NCI-H128 (cell line): ENCODE results near the gene GOLIM4.
A peak's percentile ranks its signal among the peaks of the same experiment; 100 is the strongest.
"Not testable (repeated sequence)": the region's sequence is repeated elsewhere in the genome, so short reads cannot be mapped to it uniquely, and the experiment has no call there.

ENCODE experiments used
- DNase-seq: peaks from one replicate; lab custom pipeline; 2025; ENCODE audit not compliant: unreplicated experiment; lab: John Stamatoyannopoulos, UW

Gene GOLIM4

GRCh38 chr3:168048414-168049330 lies 47.1 kb downstream of the GOLIM4 start:
- DNase-seq, result no peak

DNA sequence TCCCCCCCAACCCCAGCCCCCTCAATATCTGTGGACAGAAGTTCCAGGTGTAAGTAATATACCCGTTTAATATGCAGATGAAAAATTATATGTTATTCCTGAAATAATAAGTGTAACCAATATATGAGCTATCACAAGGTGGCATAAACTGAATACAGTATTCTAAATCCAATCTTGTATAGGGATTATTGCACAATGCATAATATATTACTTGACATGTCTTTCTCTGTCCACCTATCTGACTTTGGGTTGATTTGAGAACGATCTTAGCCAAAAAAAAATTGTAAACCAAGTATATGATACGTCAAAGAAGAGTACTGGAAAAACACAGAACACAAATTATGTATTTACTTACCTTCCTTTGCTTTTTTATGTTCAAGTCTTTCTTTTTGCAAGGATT lies 47.8 kb downstream of the GOLIM4 start:
- DNase-seq, result no peak

GRCh38 chr3:168047190-168047795 lies 48.4 kb downstream of the GOLIM4 start:
- peak; percentile 72 for DNase-seq

- DNase-seq, result no peak
Observed at GRCh38 chr3:168044049-168044448, 51.7 kb downstream of the GOLIM4 start.

DNA sequence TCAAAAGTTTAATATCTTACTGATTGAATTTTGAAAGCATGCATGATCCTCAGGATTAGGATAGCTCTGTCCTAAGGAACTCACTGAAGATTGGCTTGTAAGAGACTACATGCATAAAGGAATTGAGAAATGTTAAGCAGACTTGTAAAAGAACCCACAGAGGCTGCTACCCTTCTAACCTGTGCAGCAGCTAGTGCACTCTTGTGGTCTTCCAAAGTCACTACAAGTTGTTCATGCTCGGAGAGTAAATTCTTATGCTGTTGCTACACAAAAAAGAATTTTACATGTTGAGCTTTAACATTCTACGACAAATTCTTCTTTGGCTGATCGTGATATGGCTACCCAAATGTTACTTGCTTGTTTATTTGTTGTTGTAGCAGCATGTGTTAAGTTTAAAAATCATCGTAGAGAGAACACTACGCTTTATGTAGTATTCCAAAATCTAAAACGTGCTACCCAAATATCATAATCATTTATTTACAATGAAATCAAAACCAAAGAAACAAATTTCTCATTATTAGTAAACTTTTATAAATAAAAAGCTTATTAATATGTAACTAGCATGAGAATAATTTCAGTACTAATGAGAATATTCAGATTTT lies 55.0 kb downstream of the GOLIM4 start:
- DNase-seq, result peak; percentile 36

- DNase-seq, result no peak
Observed at GRCh38 chr3:168037020-168037419, 58.7 kb downstream of the GOLIM4 start.

DNA sequence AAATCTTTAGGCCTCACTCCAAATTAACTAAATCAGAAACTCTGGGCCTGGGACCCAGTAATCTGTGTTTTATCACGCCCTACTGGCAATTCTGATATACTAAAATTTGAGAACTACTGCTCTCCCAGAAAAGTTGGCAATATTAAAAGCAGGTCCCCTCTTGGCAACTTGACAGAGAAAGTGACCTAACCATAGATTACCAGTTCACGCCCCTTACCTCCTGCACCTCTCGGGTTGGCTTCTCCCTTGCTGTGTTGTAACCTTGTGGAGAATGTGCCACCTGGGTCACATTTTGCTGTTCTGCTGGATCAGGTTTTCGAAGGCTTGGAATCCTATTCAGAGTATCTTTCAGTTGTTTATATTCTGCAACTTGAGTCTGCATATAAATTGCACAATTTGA lies 59.1 kb downstream of the GOLIM4 start:
- no peak for DNase-seq

DNA sequence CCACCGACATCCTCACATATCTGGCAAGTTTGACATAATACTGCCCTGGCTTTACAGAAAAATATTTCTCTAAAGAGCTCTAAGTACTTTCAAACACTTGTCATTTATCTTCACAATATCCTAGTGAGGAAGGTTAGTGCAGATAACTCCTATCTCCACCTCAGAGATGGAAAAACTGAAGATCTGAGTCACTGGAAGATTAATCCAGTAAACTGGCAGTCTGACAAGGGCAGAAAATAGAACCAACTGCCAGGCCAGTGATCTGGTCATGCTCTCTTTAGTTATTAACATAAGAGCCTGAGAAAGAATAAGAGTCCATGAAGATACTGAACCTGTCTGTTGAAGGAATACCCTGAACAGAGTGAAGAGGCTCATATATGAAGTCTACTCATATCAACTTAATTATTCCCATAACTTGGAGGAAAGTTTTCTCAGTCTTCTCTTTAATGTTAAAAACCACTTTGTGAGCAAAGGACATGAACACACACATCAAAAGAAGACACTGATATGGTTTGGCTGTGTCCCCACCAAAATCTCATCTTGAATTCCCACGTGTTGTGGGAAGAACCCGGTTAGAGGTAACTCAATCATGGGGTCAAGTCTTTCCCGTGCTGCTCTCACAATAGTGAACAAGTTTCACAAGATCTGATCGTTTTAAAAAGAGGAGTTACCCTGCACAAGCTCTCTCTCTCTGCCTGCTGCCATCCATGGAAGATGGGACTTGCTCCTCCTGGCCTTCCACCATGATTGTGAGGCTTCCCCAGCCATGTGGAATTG lies 61.4 kb downstream of the GOLIM4 start:
- no peak for DNase-seq

GRCh38 chr3:168030577-168030976 lies 65.1 kb downstream of the GOLIM4 start:
- DNase-seq, result peak; percentile 9

GRCh38 chr3:168029705-168030104 lies 66.0 kb downstream of the GOLIM4 start:
- DNase-seq, result no peak

- no peak for DNase-seq
Observed at GRCh38 chr3:168028086-168028485, 67.6 kb downstream of the GOLIM4 start.

DNA sequence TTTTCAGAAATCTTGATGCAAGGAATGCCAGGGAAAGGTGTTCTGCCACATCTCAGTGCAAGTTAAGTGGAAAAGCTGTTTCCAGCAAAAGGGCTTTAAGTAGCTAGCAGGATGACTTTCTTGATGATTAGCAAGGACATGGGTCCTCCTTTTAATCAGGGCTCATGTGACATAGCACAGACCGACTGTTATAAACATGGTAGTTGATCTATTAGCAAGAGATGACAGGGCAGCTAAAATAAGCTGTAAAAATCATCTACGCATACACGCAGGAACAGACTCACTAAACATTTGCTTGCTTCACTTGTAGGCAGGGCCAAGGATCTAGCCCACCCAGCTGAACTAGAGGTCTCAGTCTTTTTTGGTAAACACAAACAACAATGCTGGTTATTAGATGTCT lies 69.0 kb downstream of the GOLIM4 start:
- no peak for DNase-seq

DNA sequence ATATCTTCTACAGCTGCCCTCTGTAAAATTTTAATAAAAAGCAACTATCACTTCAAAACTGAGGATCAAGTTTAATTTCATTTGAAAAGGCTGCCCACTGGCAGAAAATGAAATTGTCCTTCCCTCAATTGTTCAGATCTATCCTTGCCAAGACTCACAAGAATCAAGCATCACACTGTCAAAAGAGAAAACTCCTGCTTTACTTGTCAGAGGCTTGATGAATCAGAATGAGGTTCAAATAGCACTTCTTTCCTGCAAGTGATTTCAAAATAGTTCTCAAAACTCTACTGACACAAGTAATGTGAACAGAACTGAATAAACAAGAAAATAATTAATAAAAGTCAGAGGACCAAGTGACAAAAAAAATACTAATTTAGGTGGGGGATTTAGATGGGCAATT lies 70.6 kb downstream of the GOLIM4 start:
- DNase-seq, result no peak

GRCh38 chr3:168024537-168024941 lies 71.2 kb downstream of the GOLIM4 start:
- peak; percentile 48 for DNase-seq

GRCh38 chr3:168021737-168022450 lies 73.8 kb downstream of the GOLIM4 start:
- no peak for DNase-seq

GRCh38 chr3:168011280-168011679 lies 84.4 kb downstream of the GOLIM4 start:
- DNase-seq, result not testable (repeated sequence)

GRCh38 chr3:168006584-168006983 lies 89.1 kb downstream of the GOLIM4 start:
- DNase-seq, result no peak

GRCh38 chr3:168003911-168004310 lies 91.8 kb downstream of the GOLIM4 start:
- no peak for DNase-seq

- no peak for DNase-seq
Observed at GRCh38 chr3:168002786-168003368, 92.8 kb downstream of the GOLIM4 start.

DNA sequence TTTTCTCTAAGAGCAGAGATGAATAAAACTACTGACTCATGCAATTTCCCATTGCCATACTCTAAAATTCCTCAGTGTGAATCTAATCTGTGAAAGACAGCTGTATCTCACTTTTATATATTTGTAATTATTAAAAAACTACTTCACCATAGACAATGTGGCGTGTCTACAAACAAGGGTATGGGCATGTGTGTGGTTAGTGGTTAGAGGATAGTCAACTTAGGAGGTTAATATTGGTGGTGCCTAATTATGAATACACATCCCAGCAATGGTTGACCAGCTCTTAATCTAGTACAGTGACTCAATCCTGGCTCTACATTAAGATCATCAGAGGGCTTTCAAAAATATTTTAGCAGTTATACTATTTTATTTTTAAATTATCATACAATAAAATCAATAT lies 94.5 kb downstream of the GOLIM4 start:
- DNase-seq, result no peak
